Transverse colon (tissue), 4 donors: ENCODE measurements around the gene TTC12. TPM values are rescaled to one million over a fixed set of nuclear protein-coding genes. Genes with fewer than 3 reads are reported as not detected.

Experiments used
- DNase-seq: peaks from one replicate; pipeline ENCODE4 v3.0.0-alpha.2; 2019
- H3K27ac ChIP-seq, 4 donors: fragments of 200-600 bp; sonication (generic); 2 replicates each; pipeline ENCODE4 v1.5.1; 2016 to 2018; ENCODE audit warnings: inconsistent platforms in 4 of 4
- H3K27me3 ChIP-seq: fragments of 200-600 bp; sonication (generic); 2 replicates; pipeline ENCODE4 v1.5.1; 2017; ENCODE audit warnings: inconsistent platforms
- H3K36me3 ChIP-seq, 4 donors: fragments of 200-600 bp; sonication (generic); 2 replicates each; pipeline ENCODE4 v1.5.1; 2017 to 2019; ENCODE audit warnings: inconsistent platforms in 4 of 4
- H3K4me1 ChIP-seq, 4 donors: fragments of 200-600 bp; sonication (generic); 2 replicates each; pipeline ENCODE4 v1.5.1; 2017 to 2020; ENCODE audit warnings: inconsistent platforms in 4 of 4
- H3K4me3 ChIP-seq, 4 donors: fragments of 200-600 bp; sonication (generic); 1 replicate in 1 of 4; 2 replicates in 3 of 4; pipeline versions ENCODE4 v1.5.1 to v1.6.1; 2017 to 2019; ENCODE audit warnings: inconsistent platforms in 4 of 4
- H3K9me3 ChIP-seq, 2 donors: fragments of 200-600 bp; sonication (generic); 2 replicates each; pipeline ENCODE4 v1.5.1; 2017 to 2019; ENCODE audit warnings: inconsistent platforms in 2 of 2
- CTCF ChIP-seq, 5 experiments: fragments of 200-600 bp in 3 of 5; fragments of 450-650 bp in 2 of 5; sonication (generic) in 3 of 5; IDR thresholded peaks; 1 replicate in 2 of 5; 2 replicates in 3 of 5; pipeline ENCODE4 v1.5.1; 2016 to 2017; ENCODE audit warnings: antibody characterized with exemption in 5 of 5, inconsistent platforms in 3 of 5, mild to moderate bottlenecking in 2 of 5, moderate library complexity in 1 of 5
- EP300 ChIP-seq: sonication (generic); formaldehyde crosslinking; IDR thresholded peaks from one replicate; pipeline ENCODE4 v1.6.1; 2017; ENCODE audit warnings: antibody characterized with exemption, low read depth
- POLR2A ChIP-seq: fragments of 450-650 bp; IDR thresholded peaks from one replicate; pipeline ENCODE4 v1.6.1; 2016; ENCODE audit warnings: antibody characterized with exemption, mild to moderate bottlenecking, moderate library complexity
- POLR2AphosphoS5 ChIP-seq, 3 donors: sonication (generic); formaldehyde crosslinking; IDR thresholded peaks; one replicate each; pipeline ENCODE4 v1.6.1; 2016; ENCODE audit warnings: antibody characterized with exemption in 3 of 3
- WGBS, 2 donors: methylation state at CpG; one replicate each; pipeline ENCODE4 v1.1.5; 2018; ENCODE audit warnings: low coverage in 1 of 2; 5-methylcytosine and 5-hydroxymethylcytosine counted together
- in situ Hi-C, 4 donors: fragments of 200-750 bp; cut with MboI; loops; one replicate each; pipeline versions ENCODE4 v1.15.0 to v1.15.1; 2017; ENCODE audit warnings: low sequenced_read_pairs in 3 of 4, low pct_ligation_motif_present in 1 of 4, low pct_unique_long_range_greater_than_20kb in 1 of 4
- intact Hi-C: fragments of 100-400 bp; cut with DNase I; formaldehyde crosslinking; loops from one replicate; pipeline ENCODE4 v1.15.1; 2023; ENCODE audit warnings: low total_unique reads
- total RNA-seq, 4 donors: library from RNA; depleted of rRNA; stranded (reverse); fragments of >200 nt; gene quantifications; one replicate each; pipeline ENCODE4 v1.1.0, GENCODE V29; 2016

TTC12 gene
- total RNA-seq, 4 donors from 2014 or later = 10.3 to 24.1 (median 16.0) TPM

GRCh38 chr11:113377681-113378412 is 63.5 kb downstream of the TTC12 start:
- no peak for DNase-seq
- intact Hi-C loops (no loop called here), in situ Hi-C loops (no loop called here)
- Histone ChIP-seq H3K4me3 (no peak overlapping the region), H3K9me3 (no peaks in the 10 kb centered on the region), H3K27me3 (no peaks in the 10 kb centered on the region), H3K36me3 (no peaks in the 10 kb centered on the region), H3K4me1 (no peaks in the 10 kb centered on the region), H3K27ac (no peak overlapping the region)
- 66% methylated on average over 5 to 7 of the region's 7 CpGs for WGBS, 2 donors
- TF ChIP-seq POLR2AphosphoS5 (IDR thresholded peaks at IDR 0.05) (no peak), POLR2A (no peak), CTCF (IDR thresholded peaks at IDR 0.05) (no peak), EP300 (no peak)

GRCh38 chr11:113378692-113379091 is 64.3 kb downstream of the TTC12 start:
- H3K4me3 ChIP-seq = no peak overlapping the region
- H3K36me3 ChIP-seq = no peaks in the 10 kb centered on the region
- 50 to 54% methylated on average over 1 of the region's 1 CpG for WGBS, 2 donors
- TF ChIP-seq EP300 = no peak
- no peak for TF ChIP-seq POLR2A
- TF ChIP-seq POLR2AphosphoS5 (IDR thresholded peaks at IDR 0.05) = no peak
- TF ChIP-seq CTCF (IDR thresholded peaks at IDR 0.05) = no peak
- no peak overlapping the region for H3K27ac ChIP-seq
- in situ Hi-C loops (no loop called here), intact Hi-C loops (no loop called here)
- H3K4me1 ChIP-seq = no peaks in the 10 kb centered on the region
- H3K9me3 ChIP-seq = no peaks in the 10 kb centered on the region
- no peaks in the 10 kb centered on the region for H3K27me3 ChIP-seq
- no peak for DNase-seq

GRCh38 chr11:113382121-113382520 is 67.7 kb downstream of the TTC12 start:
- Histone ChIP-seq H3K4me3 (no peak overlapping the region), H3K27ac (no peak overlapping the region), H3K36me3 (no peaks in the 10 kb centered on the region), H3K4me1 (no peaks in the 10 kb centered on the region), H3K27me3 (peaks cover 5% of the 10 kb centered on the region), H3K9me3 (no peaks in the 10 kb centered on the region)
- TF ChIP-seq EP300 = no peak
- TF ChIP-seq POLR2A = no peak
- no peak for TF ChIP-seq POLR2AphosphoS5 (IDR thresholded peaks at IDR 0.05)
- in situ Hi-C loops (no loop called here), intact Hi-C loops (no loop called here)
- no peak for DNase-seq

- in situ Hi-C loops = no loop called here
- no peak for DNase-seq
- Histone ChIP-seq H3K27ac (no peak overlapping the region), H3K4me1 (peaks cover 0 to 9% (median 5%) of the 10 kb centered on the region in 4 donors), H3K4me3 (no peak overlapping the region), H3K36me3 (no peaks in the 10 kb centered on the region), H3K9me3 (no peaks in the 10 kb centered on the region), H3K27me3 (peaks cover 29% of the 10 kb centered on the region)
- 30 to 42% methylated on average over 1 to 3 of the region's 3 CpGs for WGBS, 2 donors
- intact Hi-C loops = no loop called here
- TF ChIP-seq POLR2AphosphoS5 (IDR thresholded peaks at IDR 0.05) (no peak), CTCF (IDR thresholded peaks at IDR 0.05) (no peak), POLR2A (no peak), EP300 (no peak)
Measured at GRCh38 chr11:113384551-113384950, 70.2 kb downstream of the TTC12 start.

GRCh38 chr11:113385749-113386148 is 71.4 kb downstream of the TTC12 start:
- Histone ChIP-seq H3K27ac (no peak overlapping the region), H3K27me3 (peaks cover 33% of the 10 kb centered on the region), H3K9me3 (no peaks in the 10 kb centered on the region), H3K4me1 (peaks cover 0 to 9% (median 5%) of the 10 kb centered on the region in 4 donors), H3K4me3 (no peak overlapping the region), H3K36me3 (no peaks in the 10 kb centered on the region)
- in situ Hi-C loops (no loop called here), intact Hi-C loops (no loop called here)
- 94 to 100% methylated on average over 3 of the region's 3 CpGs for whole genome bisulfite sequencing, 2 donors
- no peak for DNase-seq
- no peak for TF ChIP-seq CTCF (IDR thresholded peaks at IDR 0.05)
- no peak for TF ChIP-seq POLR2AphosphoS5 (IDR thresholded peaks at IDR 0.05)
- TF ChIP-seq POLR2A = no peak
- TF ChIP-seq EP300 = no peak
